ENCODE results near the gene MYH1.

MYH1 gene

DNA sequence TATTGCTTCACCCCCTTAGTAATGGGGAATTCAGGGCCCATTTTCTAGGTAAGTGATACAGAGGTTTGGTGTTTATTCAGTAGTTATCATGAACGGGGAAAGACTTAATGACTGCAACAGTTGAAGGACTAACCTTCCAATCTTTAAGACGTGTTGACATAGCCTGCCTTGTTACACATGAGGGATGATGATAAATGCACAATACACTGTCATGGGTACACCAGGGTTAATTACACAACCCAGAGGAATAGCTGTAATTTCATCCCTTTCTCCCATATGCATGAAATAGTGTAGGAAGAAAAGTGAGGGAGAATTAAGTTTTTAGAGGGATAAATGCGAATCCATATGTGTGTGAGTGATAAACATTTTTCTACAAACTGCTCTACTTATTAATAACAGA, 59.6 kb downstream of the MYH1 start:
- TF ChIP-seq, protein P1, sequence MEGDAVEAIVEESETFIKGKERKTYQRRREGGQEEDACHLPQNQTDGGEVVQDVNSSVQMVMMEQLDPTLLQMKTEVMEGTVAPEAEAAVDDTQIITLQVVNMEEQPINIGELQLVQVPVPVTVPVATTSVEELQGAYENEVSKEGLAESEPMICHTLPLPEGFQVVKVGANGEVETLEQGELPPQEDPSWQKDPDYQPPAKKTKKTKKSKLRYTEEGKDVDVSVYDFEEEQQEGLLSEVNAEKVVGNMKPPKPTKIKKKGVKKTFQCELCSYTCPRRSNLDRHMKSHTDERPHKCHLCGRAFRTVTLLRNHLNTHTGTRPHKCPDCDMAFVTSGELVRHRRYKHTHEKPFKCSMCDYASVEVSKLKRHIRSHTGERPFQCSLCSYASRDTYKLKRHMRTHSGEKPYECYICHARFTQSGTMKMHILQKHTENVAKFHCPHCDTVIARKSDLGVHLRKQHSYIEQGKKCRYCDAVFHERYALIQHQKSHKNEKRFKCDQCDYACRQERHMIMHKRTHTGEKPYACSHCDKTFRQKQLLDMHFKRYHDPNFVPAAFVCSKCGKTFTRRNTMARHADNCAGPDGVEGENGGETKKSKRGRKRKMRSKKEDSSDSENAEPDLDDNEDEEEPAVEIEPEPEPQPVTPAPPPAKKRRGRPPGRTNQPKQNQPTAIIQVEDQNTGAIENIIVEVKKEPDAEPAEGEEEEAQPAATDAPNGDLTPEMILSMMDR (IDR thresholded peaks at IDR 0.05) = no peak
- no peak overlapping the region for H3K27ac ChIP-seq
- no peak overlapping the region for H3K4me3 ChIP-seq
- DNase-seq (ENCODE audit: low spot score) = no peak

DNA sequence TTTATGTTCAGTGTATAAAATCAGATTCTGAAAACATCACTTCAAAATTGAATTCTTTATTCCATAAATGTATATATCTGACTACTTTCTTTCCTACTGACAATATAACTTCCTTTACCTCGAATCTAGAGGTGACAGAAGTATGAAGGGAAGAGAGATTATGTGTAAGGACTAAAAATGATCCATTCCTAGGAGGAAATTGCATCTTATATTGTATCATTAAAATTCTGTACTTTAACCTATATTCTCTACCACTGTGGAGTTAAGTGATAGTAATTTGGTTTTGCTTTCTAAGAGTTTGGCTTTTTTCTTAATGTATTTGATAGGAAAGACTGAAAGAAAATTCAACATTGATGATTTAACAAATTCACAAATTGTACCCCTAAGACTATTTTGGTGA, 60.4 kb downstream of the MYH1 start:
- DNase-seq (ENCODE audit: low spot score) = no peak
- TF ChIP-seq, protein P1 (IDR thresholded peaks at IDR 0.05) = no peak
- no peak overlapping the region for H3K4me3 ChIP-seq
- no peak overlapping the region for H3K27ac ChIP-seq

DNA sequence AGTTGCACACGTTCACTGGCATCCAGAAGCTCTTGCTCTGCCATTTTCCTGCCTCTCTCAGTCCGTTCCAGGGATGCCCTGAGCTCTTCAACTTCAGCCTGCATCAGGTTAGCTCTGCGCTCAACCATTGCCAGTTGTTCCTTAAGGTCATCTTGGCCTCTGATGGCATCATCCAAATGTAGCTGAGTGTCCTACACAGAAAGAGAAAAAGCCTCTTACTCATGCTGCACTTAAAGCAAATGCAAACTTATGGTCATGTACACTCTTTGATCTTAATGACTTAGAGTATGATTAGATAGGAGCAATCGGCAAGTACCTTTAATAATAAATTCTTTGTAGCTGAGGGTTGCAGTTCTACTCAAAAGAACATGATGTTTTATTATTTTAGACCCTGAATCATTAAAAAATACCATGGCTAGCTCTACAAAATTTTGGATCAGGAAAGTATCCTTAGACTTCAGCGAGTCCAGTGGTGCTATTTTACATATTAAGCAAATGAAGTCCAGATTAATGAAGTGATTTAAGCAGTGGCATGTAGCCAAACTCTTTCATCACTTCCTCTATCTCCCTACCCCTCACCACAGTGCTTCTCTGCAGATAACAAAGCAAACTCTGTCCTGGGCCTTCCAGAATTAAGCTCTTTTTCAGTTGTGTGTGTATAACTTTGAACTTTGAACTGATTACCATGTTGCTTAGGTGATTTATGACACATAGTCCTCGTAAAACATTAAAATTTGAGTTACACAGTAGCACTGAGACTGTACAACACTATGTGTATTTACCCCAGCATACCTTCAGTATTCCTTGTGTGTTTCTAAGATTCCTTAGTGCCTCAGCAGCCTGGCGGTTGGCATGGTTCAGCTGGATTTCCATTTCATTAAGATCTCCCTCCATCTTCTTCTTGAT, 71.1 kb downstream of the MYH1 start:
- H3K27ac ChIP-seq = no peak overlapping the region
- no peak for DNase-seq (ENCODE audit: low spot score)
- no peak overlapping the region for H3K4me3 ChIP-seq
- TF ChIP-seq, protein P1 (IDR thresholded peaks at IDR 0.05) = no peak

All from coronary artery (tissue), 2 donors.